ENCODE measurements around the gene TRMT13. TPM values are rescaled to one million over a fixed set of nuclear protein-coding genes. Genes with fewer than 3 reads are reported as not detected.

TRMT13 gene
- total and polyA plus RNA-seq, 9 of the 15 experiments (the other 6 are each of a cell fraction or from before 2014, with no cell fraction given) = 18.7 to 33.0 (median 28.9) TPM

DNA sequence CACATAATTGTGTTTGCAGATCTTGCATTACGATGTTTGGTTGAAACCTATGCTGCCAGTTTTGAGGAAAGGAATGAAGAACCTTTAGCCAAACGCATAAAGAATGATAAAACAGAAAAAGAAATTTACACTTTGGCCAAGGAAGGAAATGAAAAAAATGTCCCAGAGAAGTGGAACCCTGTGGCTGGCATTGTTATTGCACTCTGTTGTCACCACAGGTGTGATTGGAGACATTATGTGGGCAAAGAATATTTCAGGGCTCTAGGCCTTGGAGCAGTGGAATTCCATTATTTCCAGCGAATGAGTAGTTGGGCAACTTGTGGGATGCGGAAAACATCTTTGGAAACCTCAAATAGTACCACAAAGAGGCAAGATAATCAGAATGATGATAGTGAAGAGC is 14.9 kb downstream of the TRMT13 start:
- intact Hi-C loops (cut with micrococcal nuclease) (no loop called here), in situ Hi-C loops (cut with MboI) (no loop called here)
- peaks cover 67% of the 10 kb centered on the region for H3K36me3 ChIP-seq (ENCODE audit: control insufficient read depth, insufficient read depth, low read length)
- H3K4me1 ChIP-seq (replicated peaks in 1 of 2; ENCODE audit: control insufficient read depth in 2 of 2, insufficient read depth in 2 of 2, low read length in 2 of 2) = no peaks in the 10 kb centered on the region
- H4K20me1 ChIP-seq (replicated peaks; ENCODE audit: control insufficient read depth, insufficient read depth, low read length) = no peaks in the 10 kb centered on the region
- TF ChIP-seq ZNF740 (CRISPR knock-in tag; IDR thresholded peaks at IDR 0.05) = no peak
- TF ChIP-seq ZNF740 (tag; IDR thresholded peaks at IDR 0.05) = no peak
- TF ChIP-seq EHMT2 (IDR thresholded peaks at IDR 0.05) = no peak
- TF ChIP-seq THRA (IDR thresholded peaks at IDR 0.05) = no peak
- TF ChIP-seq SRSF3 (IDR thresholded peaks at IDR 0.05; ENCODE audit: insufficient read depth, low read length) = no peak
- no peak for TF ChIP-seq HDAC2 (IDR thresholded peaks at IDR 0.05)
- TF ChIP-seq EP400 (IDR thresholded peaks at IDR 0.05) = no peak
- no peak for TF ChIP-seq PURB (CRISPR knock-in tag; IDR thresholded peaks at IDR 0.05; ENCODE audit: low read depth)
- no peak for TF ChIP-seq ARID4B (CRISPR knock-in tag; IDR thresholded peaks at IDR 0.05)
- TF ChIP-seq TEAD1 (CRISPR knock-in tag; IDR thresholded peaks at IDR 0.05) = no peak
- TF ChIP-seq CBFA2T2 (conservative IDR thresholded peaks at IDR 0.05) = no peak
- TF ChIP-seq DPF2 (IDR thresholded peaks at IDR 0.05) = no peak
- TSS peak; percentile 20 for BruUV-seq (replicated peaks)
- CTCF ChIA-PET (ENCODE audit: low intra/inter-chr PET ratio) = no interaction called here
- 93% methylated on average over 4 of the region's 4 CpGs for WGBS (ENCODE audit: insufficient coverage, low coverage, missing lambda C conversion rate)
- H3K9ac ChIP-seq (ENCODE audit: insufficient read depth in 1 of 2, low read depth in 2 of 2, low read length in 2 of 2) = no peak overlapping the region
- POLR2A ChIA-PET = interaction anchor here (0.7 kb wide), 1 partner anchor 238 kb away, joined by 3 read pairs; no protein-coding TSS in a partner anchor
- H2AFZ ChIP-seq (ENCODE audit: low read depth, low read length) = no peak overlapping the region
- DNase-seq (ENCODE audit: extremely low read depth in 1 of 4, low spot score in 3 of 4) = peak in 1 of 4 experiments; percentile 14
- FAIRE-seq = no peak
- H3K4me2 ChIP-seq (ENCODE audit: insufficient read depth, low read length) = no peak overlapping the region
- no peaks in the 10 kb centered on the region for H3K79me2 ChIP-seq (ENCODE audit: control insufficient read depth, insufficient read depth, low read length)
- ATAC-seq = no peak; the same call in 2 of the 3 replicates
- no peaks in the 10 kb centered on the region for H3K27me3 ChIP-seq (ENCODE audit: control insufficient read depth in 2 of 2, insufficient read depth in 2 of 2, low read length in 2 of 2)
- H3K9me1 ChIP-seq (ENCODE audit: control insufficient read depth, insufficient read depth, low read length) = no peaks in the 10 kb centered on the region
- H3K9me3 ChIP-seq (replicated peaks; ENCODE audit: control insufficient read depth, insufficient read depth, low read depth, low read length) = no peaks in the 10 kb centered on the region
- H3K4me3 ChIP-seq = no peak overlapping the region
- H3K27ac ChIP-seq (ENCODE audit: extremely low read depth, low read depth, low read length) = no peak overlapping the region

All from K562 (cell line).